NCI-H2081 treated with DMSO at 0.1 percent for 48 hours (cell line): Measurements from ENCODE around the gene UBE2R2.
"Not testable (repeated sequence)": the region's sequence is repeated elsewhere in the genome, so short reads cannot be mapped to it uniquely, and the experiment has no call there.

Experiments used
- DNase-seq: peaks from one replicate; lab custom pipeline; 2025; lab: John Stamatoyannopoulos, UW

UBE2R2 gene

GRCh38 chr9:33799928-33800704 lies 16.8 kb upstream of the UBE2R2 start:
- DNase-seq: no peak

- no peak for DNase-seq
These were observed 16.1 kb upstream of the UBE2R2 start for GRCh38 chr9:33800886-33801285.

GRCh38 chr9:33801943-33802500 lies 14.9 kb upstream of the UBE2R2 start:
- DNase-seq: not testable (repeated sequence)

GRCh38 chr9:33804196-33804595 lies 12.8 kb upstream of the UBE2R2 start:
- DNase-seq: not testable (repeated sequence)

GRCh38 chr9:33807156-33807555 lies 9.8 kb upstream of the UBE2R2 start:
- DNase-seq: peak; percentile 46

- not testable (repeated sequence) for DNase-seq
These were observed 8.0 kb upstream of the UBE2R2 start for GRCh38 chr9:33808979-33809322.

- DNase-seq: no peak
These were observed 7.5 kb upstream of the UBE2R2 start for GRCh38 chr9:33809506-33809905.

- DNase-seq: no peak
These were observed 3.0 kb upstream of the UBE2R2 start for GRCh38 chr9:33813712-33814641.

- no peak for DNase-seq
These were observed 1.2 kb upstream of the UBE2R2 start for GRCh38 chr9:33815781-33816180.

GRCh38 chr9:33817327-33818166 lies 587 bp downstream of the UBE2R2 start:
- no peak for DNase-seq

GRCh38 chr9:33818167-33818846 lies 1.3 kb downstream of the UBE2R2 start:
- no peak for DNase-seq

- DNase-seq: no peak
These were observed 2.0 kb downstream of the UBE2R2 start for GRCh38 chr9:33818847-33819500.

GRCh38 chr9:33820231-33820745 lies 3.3 kb downstream of the UBE2R2 start:
- no peak for DNase-seq

- no peak for DNase-seq
These were observed 6.8 kb downstream of the UBE2R2 start for GRCh38 chr9:33823801-33824200.

GRCh38 chr9:33827285-33827684 lies 10.3 kb downstream of the UBE2R2 start:
- not testable (repeated sequence) for DNase-seq

- DNase-seq: not testable (repeated sequence)
These were observed 12.8 kb downstream of the UBE2R2 start for GRCh38 chr9:33829641-33830230.

- DNase-seq: no peak
These were observed 18.8 kb downstream of the UBE2R2 start for GRCh38 chr9:33835625-33836260.

- not testable (repeated sequence) for DNase-seq
These were observed 19.3 kb downstream of the UBE2R2 start for GRCh38 chr9:33836261-33836660.

- no peak for DNase-seq
These were observed 20.2 kb downstream of the UBE2R2 start for GRCh38 chr9:33837138-33837537.

GRCh38 chr9:33840381-33840780 lies 23.4 kb downstream of the UBE2R2 start:
- DNase-seq: no peak
